Endothelial cell of umbilical vein (primary cell): Measurements from ENCODE around the gene EBI3. TPM values are rescaled to one million over a fixed set of nuclear protein-coding genes. Genes with fewer than 3 reads are reported as not detected.

Experiments used
- BruUV-seq: library from RNA; stranded (reverse); fragments of 400-500 nt; replicated peaks from 2 replicates; lab custom pipeline; 2021; lab: Mats Ljungman, UMichigan
- CTCF ChIA-PET: fragments of 300-600, 350-600 bp; sonication (Branson Sonifier 250); formaldehyde crosslinking; loops from one replicate; lab custom pipeline; 2021; ENCODE audit warnings: antibody characterized with exemption, inconsistent platforms; lab: Charles Lee
- POLR2A ChIA-PET: fragments of 300-600, 350-600 bp; sonication (Branson Sonifier 250); formaldehyde crosslinking; loops from one replicate; lab custom pipeline; 2021; ENCODE audit warnings: antibody characterized with exemption, inconsistent platforms; lab: Charles Lee
- DNase-seq: peaks from one replicate; pipeline ENCODE4 v3.0.0-alpha.2; 2011; ENCODE audit warnings: low read depth, low spot score
- FAIRE-seq: peaks from 2 replicates; lab custom pipeline; 2011; peaks lifted over from hg19 to GRCh38; lab: Jason Lieb, UNC
- H2AFZ ChIP-seq: 2 replicates; pipeline ENCODE4 v1.6.0; 2012; ENCODE audit warnings: low read depth, low read length, control low read depth, inconsistent platforms
- H3K27ac ChIP-seq: 2 replicates; pipeline ENCODE4 v1.5.1; 2011; ENCODE audit warnings: low read depth, mild to moderate bottlenecking, control low read depth, low read length, moderate library complexity; ENCODE audit not compliant: insufficient read depth
- H3K27me3 ChIP-seq, 2 experiments: 2 replicates each; pipeline versions ENCODE4 v1.6.0 to v1.6.1; 2011; ENCODE audit warnings: low read length in 2 of 2, mixed read lengths in 1 of 2; ENCODE audit not compliant: control insufficient read depth in 2 of 2, insufficient read depth in 2 of 2
- H3K36me3 ChIP-seq, 2 experiments: 2 replicates in 1 of 2; 3 replicates in 1 of 2; pipeline ENCODE4 v1.5.1; 2011; ENCODE audit warnings: low read length in 2 of 2, mild to moderate bottlenecking in 1 of 2, moderate library complexity in 1 of 2; ENCODE audit not compliant: control insufficient read depth in 2 of 2, insufficient read depth in 2 of 2; ENCODE audit errors: extremely low read depth in 1 of 2
- H3K4me1 ChIP-seq: 3 replicates; pipeline ENCODE4 v1.5.1; 2011; ENCODE audit warnings: mild to moderate bottlenecking, low read length; ENCODE audit not compliant: control insufficient read depth, insufficient read depth; ENCODE audit errors: extremely low read depth
- H3K4me2 ChIP-seq: 2 replicates; pipeline ENCODE4 v1.6.1; 2011; ENCODE audit warnings: low read length, control low read depth, mixed read lengths; ENCODE audit not compliant: insufficient read depth
- H3K4me3 ChIP-seq, 3 experiments: fragments of 200-600 bp in 1 of 3; sonication (generic), shearing (Covaris generic) in 1 of 3; replicated peaks in 1 of 3; 2 replicates each; pipeline ENCODE4 v1.5.1; 2011 to 2016; ENCODE audit warnings: control low read depth in 3 of 3, low read length in 3 of 3, mild to moderate bottlenecking in 2 of 3, inconsistent platforms in 1 of 3, low read depth in 1 of 3, moderate library complexity in 1 of 3; ENCODE audit not compliant: insufficient read depth in 1 of 3
- H3K79me2 ChIP-seq: 2 replicates; pipeline ENCODE4 v1.6.0; 2012; ENCODE audit warnings: low read length, inconsistent platforms; ENCODE audit not compliant: control insufficient read depth, insufficient read depth
- H3K9ac ChIP-seq: replicated peaks from 2 replicates; pipeline ENCODE3; 2011; ENCODE audit warnings: low read length, control low read depth; ENCODE audit not compliant: insufficient read depth; ENCODE audit errors: extremely low read depth
- H3K9me1 ChIP-seq: replicated peaks from 3 replicates; pipeline ENCODE4 v1.6.0; 2011; ENCODE audit warnings: mild to moderate bottlenecking, low read length; ENCODE audit not compliant: control insufficient read depth, insufficient read depth; ENCODE audit errors: extremely low read depth
- H3K9me3 ChIP-seq: replicated peaks from 2 replicates; pipeline ENCODE4 v1.5.1; 2012; ENCODE audit warnings: low read length, inconsistent platforms; ENCODE audit not compliant: control insufficient read depth, insufficient read depth
- H4K20me1 ChIP-seq: replicated peaks from 2 replicates; pipeline ENCODE3; 2011; ENCODE audit warnings: mild to moderate bottlenecking, low read length; ENCODE audit not compliant: control insufficient read depth, insufficient read depth; ENCODE audit errors: extremely low read depth
- CTCF ChIP-seq, 2 donors: IDR thresholded peaks; 1 replicate in 1 of 2; 2 replicates in 1 of 2; pipeline ENCODE4 v1.5.1; 2011; ENCODE audit warnings: low read length in 2 of 2, mild to moderate bottlenecking in 2 of 2, moderate library complexity in 2 of 2, control low read depth in 1 of 2, inconsistent platforms in 1 of 2, low read depth in 1 of 2; ENCODE audit not compliant: insufficient read depth in 1 of 2; ENCODE audit errors: extremely low read depth in 1 of 2
- GATA2 ChIP-seq: IDR thresholded peaks from 2 replicates; pipeline ENCODE4 v1.7.0; 2011; ENCODE audit warnings: low read depth, mild to moderate bottlenecking, moderate library complexity, mixed read lengths, low read length; ENCODE audit not compliant: insufficient read length, insufficient read depth
- MAX ChIP-seq: IDR thresholded peaks from 2 replicates; pipeline ENCODE4 v1.6.1; 2011; ENCODE audit not compliant: insufficient read depth, insufficient read length
- MYC ChIP-seq: IDR thresholded peaks from one replicate; pipeline ENCODE4 v1.6.1; 2011; ENCODE audit warnings: mild to moderate bottlenecking, low read depth, low read length
- dilution Hi-C: fragments of 300-500 bp; cut with MboI; formaldehyde crosslinking; loops from one replicate; pipeline ENCODE4 v1.15.0; 2019; ENCODE audit warnings: low sequenced_read_pairs; ENCODE audit not compliant: extremely low pct_ligation_motif_present
- intact Hi-C: fragments of 100-400 bp; cut with micrococcal nuclease; formaldehyde crosslinking; loops from one replicate; pipeline ENCODE4 v1.10.0; 2022
- polyA plus RNA-seq, 4 experiments: library from polyadenylated mRNA; depleted of rRNA in 3 of 4; stranded (reverse) in 3 of 4; unstranded in 1 of 4; fragments of >200 nt; gene quantifications; 2 replicates each; pipeline versions ENCODE4 v1.2.1 to v1.2.3, GENCODE V29; 2011 to 2012; ENCODE audit warnings: missing spikeins in 1 of 4
- total RNA-seq: library from RNA; stranded (reverse); gene quantifications from 2 replicates; pipeline ENCODE4 v1.2.3, GENCODE V29; 2021

The EBI3 gene
- total and polyA plus RNA-seq, 2 donors (not counting 3 experiments of a cell fraction or from before 2014, with no cell fraction given) = 0.29 to 1.0 TPM

- H3K79me2 ChIP-seq = no peaks in the 10 kb centered on the region
- no peak overlapping the region for H3K4me2 ChIP-seq
- H3K9me3 ChIP-seq = no peaks in the 10 kb centered on the region
- no peak for TF ChIP-seq CTCF (IDR thresholded peaks at IDR 0.05; ENCODE audit: extremely low read depth in 1 of 2, insufficient read depth in 1 of 2, low read depth in 1 of 2, low read length in 2 of 2)
- TF ChIP-seq GATA2 = no peak
- TF ChIP-seq MYC = no peak
- TF ChIP-seq MAX = no peak
- CTCF ChIA-PET = interaction anchor here (1.2 to 4.2 kb wide), 6 partner anchors 12 to 216 kb away, joined by 5 to 36 read pairs (median 10); partner anchors contain the start of gene EEF2
- H3K27me3 ChIP-seq = peaks cover 6 to 12% of the 10 kb centered on the region in 2 experiments
- no peaks in the 10 kb centered on the region for H4K20me1 ChIP-seq
- dilution Hi-C loops (no loop called here), intact Hi-C loops (no loop called here)
- no peaks in the 10 kb centered on the region for H3K4me1 ChIP-seq
- DNase-seq = no peak
- no peak overlapping the region for H2AFZ ChIP-seq
- no peak overlapping the region for H3K4me3 ChIP-seq
- FAIRE-seq = no peak
- H3K9me1 ChIP-seq = no peaks in the 10 kb centered on the region
- no peak overlapping the region for H3K9ac ChIP-seq
- H3K27ac ChIP-seq = no peak overlapping the region
- no TSS peak for BruUV-seq
- no peaks in the 10 kb centered on the region for H3K36me3 ChIP-seq
- POLR2A ChIA-PET = interaction anchor here (1.4 kb wide), 1 partner anchor 216 kb away, joined by 4 read pairs; the partner anchor contains the start of gene EEF2
Observed at GRCh38 chr19:4200940-4201542, 28.3 kb upstream of the EBI3 start.
